ENCODE results near the gene LPIN1. TPM values are rescaled to one million over a fixed set of nuclear protein-coding genes. Genes with fewer than 3 reads are reported as not detected.

Gene LPIN1
- total RNA-seq, 3 donors from 2014 or later, result 29.7 to 38.4 (median 30.4) TPM

DNA sequence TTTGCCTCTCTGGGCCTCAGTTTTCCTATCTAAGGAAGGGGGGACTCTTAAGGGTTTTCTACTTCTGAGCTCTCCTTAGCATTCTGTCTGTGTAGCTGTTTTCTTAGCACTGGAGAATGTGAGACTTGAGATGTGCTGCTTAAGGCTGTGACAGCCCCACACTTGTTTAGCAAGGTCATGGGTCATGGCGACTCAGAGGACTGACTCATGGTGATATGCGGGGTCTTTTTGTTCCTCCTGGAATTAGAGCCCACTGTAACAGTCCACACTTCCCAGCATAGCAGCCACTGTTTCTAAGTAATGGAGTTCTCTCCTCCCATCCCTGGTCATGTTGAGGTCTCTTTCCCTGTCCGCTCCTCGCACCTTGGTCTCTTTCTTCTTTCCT is 4.1 kb upstream of the LPIN1 start:
- intact Hi-C loops (cut with DNase I, micrococcal nuclease), result no loop called here
- ATAC-seq (no peak), DNase-seq (no peak)
- no peaks in the 10 kb centered on the region for H3K36me3 ChIP-seq (ENCODE audit: low read depth)
- no peak overlapping the region for H3K4me3 ChIP-seq
- TF ChIP-seq, protein P1, sequence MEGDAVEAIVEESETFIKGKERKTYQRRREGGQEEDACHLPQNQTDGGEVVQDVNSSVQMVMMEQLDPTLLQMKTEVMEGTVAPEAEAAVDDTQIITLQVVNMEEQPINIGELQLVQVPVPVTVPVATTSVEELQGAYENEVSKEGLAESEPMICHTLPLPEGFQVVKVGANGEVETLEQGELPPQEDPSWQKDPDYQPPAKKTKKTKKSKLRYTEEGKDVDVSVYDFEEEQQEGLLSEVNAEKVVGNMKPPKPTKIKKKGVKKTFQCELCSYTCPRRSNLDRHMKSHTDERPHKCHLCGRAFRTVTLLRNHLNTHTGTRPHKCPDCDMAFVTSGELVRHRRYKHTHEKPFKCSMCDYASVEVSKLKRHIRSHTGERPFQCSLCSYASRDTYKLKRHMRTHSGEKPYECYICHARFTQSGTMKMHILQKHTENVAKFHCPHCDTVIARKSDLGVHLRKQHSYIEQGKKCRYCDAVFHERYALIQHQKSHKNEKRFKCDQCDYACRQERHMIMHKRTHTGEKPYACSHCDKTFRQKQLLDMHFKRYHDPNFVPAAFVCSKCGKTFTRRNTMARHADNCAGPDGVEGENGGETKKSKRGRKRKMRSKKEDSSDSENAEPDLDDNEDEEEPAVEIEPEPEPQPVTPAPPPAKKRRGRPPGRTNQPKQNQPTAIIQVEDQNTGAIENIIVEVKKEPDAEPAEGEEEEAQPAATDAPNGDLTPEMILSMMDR (IDR thresholded peaks at IDR 0.05), result no peak
- H3K9me3 ChIP-seq, result no peaks in the 10 kb centered on the region
- H3K4me1 ChIP-seq (ENCODE audit: low read depth), result peaks cover 17% of the 10 kb centered on the region

DNA sequence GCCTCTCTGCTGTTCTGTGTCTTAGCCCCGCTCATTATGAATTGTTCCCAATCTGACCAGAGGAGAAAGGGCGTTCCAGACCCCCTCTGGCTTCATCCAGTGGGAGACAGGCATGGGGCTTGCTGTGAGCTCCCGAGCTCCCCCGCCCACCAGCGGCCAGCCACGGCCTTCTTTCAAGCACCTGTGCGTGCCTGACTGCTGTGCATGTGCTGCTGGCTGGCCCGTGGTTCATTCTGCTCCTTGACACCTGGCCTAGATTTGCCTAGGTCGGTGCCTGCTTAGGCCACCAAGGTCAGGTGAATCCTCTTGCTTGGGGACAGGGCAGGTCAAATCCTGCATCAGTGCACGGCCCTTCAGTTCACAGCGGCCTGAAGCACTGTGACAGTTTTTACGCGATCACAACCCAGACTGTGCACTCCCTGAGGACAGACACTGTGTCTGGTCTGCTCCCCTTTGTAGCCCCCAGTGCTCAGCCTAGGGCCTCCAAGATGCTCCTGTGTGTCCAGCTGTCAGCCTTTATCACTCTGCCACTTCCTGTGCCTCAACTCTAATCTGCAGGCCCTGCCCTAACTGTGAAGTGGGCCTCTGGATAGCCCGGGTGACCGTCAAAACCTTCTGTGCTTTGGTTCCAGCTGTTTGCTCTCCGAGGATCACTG is 3.6 kb upstream of the LPIN1 start:
- no peak for ATAC-seq
- peaks cover 22% of the 10 kb centered on the region for H3K4me1 ChIP-seq (ENCODE audit: low read depth)
- peak in 1 of 3 donors; percentile 57 for DNase-seq
- no peak overlapping the region for H3K4me3 ChIP-seq
- intact Hi-C loops (cut with DNase I, micrococcal nuclease), result no loop called here
- H3K9me3 ChIP-seq, result no peaks in the 10 kb centered on the region
- TF ChIP-seq, protein P1 (IDR thresholded peaks at IDR 0.05), result no peak
- H3K36me3 ChIP-seq (ENCODE audit: low read depth), result no peaks in the 10 kb centered on the region

DNA sequence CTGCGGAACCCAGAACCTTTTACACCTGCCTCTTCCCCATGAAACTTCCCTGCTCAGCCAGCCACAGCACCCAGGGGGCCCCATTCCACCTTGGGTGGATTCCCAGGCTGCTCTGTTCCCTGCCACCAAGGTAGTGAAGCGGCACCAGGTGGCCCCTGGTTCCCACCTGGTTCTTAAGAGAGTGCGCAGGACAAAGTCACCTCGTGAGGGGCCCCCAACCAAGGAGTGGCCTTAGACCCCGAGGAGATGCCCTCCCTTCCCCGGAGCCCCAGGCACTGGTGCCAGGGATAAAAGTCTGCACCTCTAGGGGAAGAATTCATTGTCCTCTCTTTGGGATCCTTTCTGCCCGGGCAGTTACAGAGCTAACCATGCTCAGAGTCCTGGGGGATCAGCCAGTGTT is 3.1 kb upstream of the LPIN1 start:
- no peak for ATAC-seq
- H3K4me3 ChIP-seq, result no peak overlapping the region
- TF ChIP-seq, protein P1 (IDR thresholded peaks at IDR 0.05), result no peak
- DNase-seq, result peak in 2 of 3 donors; percentile 37 to 55
- H3K4me1 ChIP-seq (ENCODE audit: low read depth), result peaks cover 23% of the 10 kb centered on the region
- no peaks in the 10 kb centered on the region for H3K9me3 ChIP-seq
- H3K36me3 ChIP-seq (ENCODE audit: low read depth), result no peaks in the 10 kb centered on the region
- intact Hi-C loops (cut with DNase I, micrococcal nuclease), result no loop called here

DNA sequence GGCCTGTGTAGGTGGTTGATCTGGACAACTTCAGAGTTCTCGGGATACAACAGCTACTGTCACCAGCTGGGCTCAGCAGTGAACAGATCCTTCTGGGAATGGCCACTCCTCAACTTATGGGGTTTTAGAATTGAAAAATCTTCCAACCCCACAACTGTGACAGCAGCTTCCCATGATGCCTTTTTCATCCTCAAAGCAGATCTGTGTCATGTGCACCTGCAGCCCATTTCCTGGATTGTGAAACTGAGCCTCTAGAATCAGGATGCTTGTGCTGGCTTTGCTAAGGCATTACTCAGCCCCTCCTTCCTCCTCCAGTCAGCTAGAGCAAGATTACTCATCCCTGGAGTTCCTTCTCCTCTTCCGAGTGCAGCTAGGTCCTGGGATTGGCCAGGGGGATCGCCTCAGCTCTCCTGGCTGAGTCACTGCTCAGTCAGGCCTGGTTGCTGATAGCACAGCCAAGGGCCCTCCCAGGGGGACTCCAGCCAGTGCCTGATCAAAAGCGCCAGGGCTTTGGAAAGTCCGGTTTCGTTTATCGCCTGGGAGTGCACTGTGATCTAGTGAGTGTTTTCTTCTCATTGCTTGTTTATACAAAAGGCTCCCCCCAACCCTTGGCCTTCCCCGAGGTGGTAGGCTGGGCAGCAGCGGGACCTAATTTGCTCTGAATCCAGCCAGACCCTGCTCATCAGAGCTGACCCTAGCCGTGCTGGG is 2.4 kb upstream of the LPIN1 start:
- peaks cover 23% of the 10 kb centered on the region for H3K4me1 ChIP-seq (ENCODE audit: low read depth)
- ATAC-seq, result peak; percentile 89

DNA sequence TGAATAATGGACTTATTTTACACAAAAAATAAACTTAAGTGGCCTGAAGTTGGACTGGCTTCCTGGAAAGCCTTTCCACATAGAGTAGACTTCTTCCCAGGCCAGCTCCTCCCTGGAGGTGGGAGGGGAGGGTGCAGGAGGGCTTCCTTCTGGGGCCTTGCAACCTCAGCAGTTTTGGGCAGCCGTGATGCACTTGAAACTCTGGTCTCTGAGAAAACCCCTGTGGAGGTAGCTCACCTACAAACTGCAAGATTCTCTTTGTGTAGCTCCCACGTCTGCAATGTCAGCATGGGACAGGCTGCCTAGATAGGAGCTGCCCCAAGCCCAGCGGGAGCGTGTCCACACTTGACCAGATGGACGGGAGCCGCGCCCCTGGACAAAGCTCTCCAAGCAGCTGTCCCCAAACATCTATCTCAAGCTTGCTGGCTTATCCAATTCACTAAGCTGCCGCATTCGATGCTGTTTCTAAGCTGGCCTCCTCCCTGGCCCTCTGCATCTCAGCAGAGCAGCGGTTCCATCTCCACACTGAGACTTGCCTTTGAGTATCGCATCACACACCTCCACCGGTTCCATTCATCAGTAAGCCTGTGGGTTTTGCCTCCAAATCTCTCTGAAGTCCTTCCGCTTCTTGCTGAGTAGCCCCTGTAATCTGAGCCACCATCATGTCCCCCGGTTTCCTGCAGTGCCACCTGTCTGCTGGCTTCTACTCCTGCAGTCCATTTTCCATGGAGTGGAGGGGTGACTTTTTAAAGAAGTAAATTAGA is 1.6 kb upstream of the LPIN1 start:
- TF ChIP-seq, protein P1 (IDR thresholded peaks at IDR 0.05), result no peak
- no peak overlapping the region for H3K4me3 ChIP-seq
- no peaks in the 10 kb centered on the region for H3K9me3 ChIP-seq
- DNase-seq (peak in 2 of 3 donors; percentile 47 to 59), ATAC-seq (no peak)
- intact Hi-C loops (cut with DNase I, micrococcal nuclease), result no loop called here
- peaks cover 23% of the 10 kb centered on the region for H3K4me1 ChIP-seq (ENCODE audit: low read depth)
- no peaks in the 10 kb centered on the region for H3K36me3 ChIP-seq (ENCODE audit: low read depth)

More for the DNA sequence above, 2.4 kb upstream of the LPIN1 start:
- intact Hi-C loops (cut with DNase I, micrococcal nuclease), result no loop called here
- Histone ChIP-seq H3K36me3 (ENCODE audit: low read depth) (no peaks in the 10 kb centered on the region), H3K9me3 (no peaks in the 10 kb centered on the region), H3K4me3 (no peak overlapping the region)
- TF ChIP-seq, protein P1 (IDR thresholded peaks at IDR 0.05), result no peak
- DNase-seq, result peak; percentile 94 to 97 (median 95)

Measured in mucosa of descending colon (tissue), 3 donors.